Panc1 (cell line): ENCODE data around the gene CCDC127.
"Not testable (repeated sequence)": the region's sequence is repeated elsewhere in the genome, so short reads cannot be mapped to it uniquely, and the experiment has no call there.

Experiments
- CTCF ChIP-seq: fragments of 450-650 bp; IDR thresholded peaks from 2 replicates; pipeline ENCODE4 v1.5.1; 2017; ENCODE audit warnings: mild to moderate bottlenecking
- TCF7L2 ChIP-seq: IDR thresholded peaks from 2 replicates; pipeline ENCODE4 v1.6.1; 2011; ENCODE audit warnings: mild to moderate bottlenecking, low read depth, low read length, inconsistent platforms

- not testable (repeated sequence) for TF ChIP-seq TCF7L2, CTCF
These were observed 5.2 kb upstream of the CCDC127 start for GRCh38 chr5:222951-223715.
